ENCODE data around the gene CRACR2B.

The CRACR2B gene

GRCh38 chr11:855330-855674 lies 27.6 kb downstream of the CRACR2B start:
- no peak for DNase-seq

GRCh38 chr11:855796-856195 lies 28.1 kb downstream of the CRACR2B start:
- no peak for DNase-seq

GRCh38 chr11:856397-856796 lies 28.7 kb downstream of the CRACR2B start:
- DNase-seq, result no peak

GRCh38 chr11:858053-858761 lies 30.5 kb downstream of the CRACR2B start:
- DNase-seq, result no peak

- DNase-seq, result no peak
Observed at GRCh38 chr11:858762-859339, 31.1 kb downstream of the CRACR2B start.

- peak; percentile 82 for DNase-seq
Observed at GRCh38 chr11:859394-860131, 31.8 kb downstream of the CRACR2B start.

GRCh38 chr11:860234-861104 lies 32.8 kb downstream of the CRACR2B start:
- no peak for DNase-seq

GRCh38 chr11:861105-861479 lies 33.4 kb downstream of the CRACR2B start:
- no peak for DNase-seq

GRCh38 chr11:862081-862661 lies 34.5 kb downstream of the CRACR2B start:
- DNase-seq, result no peak

GRCh38 chr11:862696-863022 lies 34.9 kb downstream of the CRACR2B start:
- DNase-seq, result no peak

- no peak for DNase-seq
Observed at GRCh38 chr11:863023-863909, 35.5 kb downstream of the CRACR2B start.

GRCh38 chr11:863910-864827 lies 36.5 kb downstream of the CRACR2B start:
- DNase-seq, result no peak

GRCh38 chr11:864898-865297 lies 37.2 kb downstream of the CRACR2B start:
- no peak for DNase-seq

- DNase-seq, result no peak
Observed at GRCh38 chr11:865462-866430, 38.0 kb downstream of the CRACR2B start.

- no peak for DNase-seq
Observed at GRCh38 chr11:866481-866880, 38.8 kb downstream of the CRACR2B start.

- no peak for DNase-seq
Observed at GRCh38 chr11:867856-868358, 40.2 kb downstream of the CRACR2B start.

- DNase-seq, result no peak
Observed at GRCh38 chr11:868394-868793, 40.7 kb downstream of the CRACR2B start.

GRCh38 chr11:868802-869201 lies 41.1 kb downstream of the CRACR2B start:
- no peak for DNase-seq

- no peak for DNase-seq
Observed at GRCh38 chr11:869399-870126, 41.8 kb downstream of the CRACR2B start.

Data from right hindlimb (tissue), 1 donor.